Inflammatory macrophage treated with lipopolysaccharide for 1 hour (primary cell): ENCODE results near the gene OCRL.
"Not testable (repeated sequence)": the region's sequence is repeated elsewhere in the genome, so short reads cannot be mapped to it uniquely, and the experiment has no call there.

Source experiments
- DNase-seq, 2 donors: peaks; one replicate each; pipeline ENCODE4 v3.0.0-alpha.2; 2020 to 2022

Gene OCRL

GRCh38 chrX:129540722-129541184 lies 694 bp downstream of the OCRL start:
- DNase-seq: no peak

GRCh38 chrX:129544780-129545179 lies 4.7 kb downstream of the OCRL start:
- DNase-seq: no peak

- DNase-seq: no peak
Observed at GRCh38 chrX:129545408-129545807, 5.3 kb downstream of the OCRL start.

GRCh38 chrX:129549124-129549523 lies 9.1 kb downstream of the OCRL start:
- no peak for DNase-seq

GRCh38 chrX:129553619-129554288 lies 13.7 kb downstream of the OCRL start:
- DNase-seq: peak; percentile 12 to 13

- DNase-seq: not testable (repeated sequence)
Observed at GRCh38 chrX:129554816-129555215, 14.8 kb downstream of the OCRL start.

- DNase-seq: no peak
Observed at GRCh38 chrX:129556806-129557315, 16.8 kb downstream of the OCRL start.

GRCh38 chrX:129557844-129558480 lies 17.9 kb downstream of the OCRL start:
- peak; percentile 41 to 47 for DNase-seq

GRCh38 chrX:129559783-129560182 lies 19.7 kb downstream of the OCRL start:
- DNase-seq: no peak

GRCh38 chrX:129561453-129561852 lies 21.4 kb downstream of the OCRL start:
- DNase-seq: no peak

- DNase-seq: not testable (repeated sequence)
Observed at GRCh38 chrX:129564345-129564744, 24.3 kb downstream of the OCRL start.

- DNase-seq: no peak
Observed at GRCh38 chrX:129565046-129565650, 25.1 kb downstream of the OCRL start.

GRCh38 chrX:129566073-129566472 lies 26.0 kb downstream of the OCRL start:
- no peak for DNase-seq

- DNase-seq: no peak
Observed at GRCh38 chrX:129568349-129568748, 28.3 kb downstream of the OCRL start.

GRCh38 chrX:129572422-129572821 lies 32.4 kb downstream of the OCRL start:
- DNase-seq: no peak

- DNase-seq: not testable (repeated sequence)
Observed at GRCh38 chrX:129573652-129574051, 33.6 kb downstream of the OCRL start.

GRCh38 chrX:129574214-129574613 lies 34.2 kb downstream of the OCRL start:
- DNase-seq: no peak

GRCh38 chrX:129576539-129576938 lies 36.5 kb downstream of the OCRL start:
- DNase-seq: no peak

GRCh38 chrX:129577473-129577872 lies 37.4 kb downstream of the OCRL start:
- DNase-seq: no peak

GRCh38 chrX:129577877-129578276 lies 37.8 kb downstream of the OCRL start:
- DNase-seq: no peak

- DNase-seq: no peak
Observed at GRCh38 chrX:129581904-129582303, 41.8 kb downstream of the OCRL start.

- no peak for DNase-seq
Observed at GRCh38 chrX:129585167-129585566, 45.1 kb downstream of the OCRL start.

GRCh38 chrX:129585691-129586090 lies 45.6 kb downstream of the OCRL start:
- peak; percentile 23 to 41 for DNase-seq

- DNase-seq: no peak
Observed at GRCh38 chrX:129586446-129586845, 46.4 kb downstream of the OCRL start.
